Left forelimb (tissue), 1 donor: ENCODE results near the gene LRP2.

ENCODE experiments used
- DNase-seq: peaks from one replicate; pipeline ENCODE4 v3.0.0-alpha.2; 2018; ENCODE audit warnings: low spot score

The LRP2 gene

DNA sequence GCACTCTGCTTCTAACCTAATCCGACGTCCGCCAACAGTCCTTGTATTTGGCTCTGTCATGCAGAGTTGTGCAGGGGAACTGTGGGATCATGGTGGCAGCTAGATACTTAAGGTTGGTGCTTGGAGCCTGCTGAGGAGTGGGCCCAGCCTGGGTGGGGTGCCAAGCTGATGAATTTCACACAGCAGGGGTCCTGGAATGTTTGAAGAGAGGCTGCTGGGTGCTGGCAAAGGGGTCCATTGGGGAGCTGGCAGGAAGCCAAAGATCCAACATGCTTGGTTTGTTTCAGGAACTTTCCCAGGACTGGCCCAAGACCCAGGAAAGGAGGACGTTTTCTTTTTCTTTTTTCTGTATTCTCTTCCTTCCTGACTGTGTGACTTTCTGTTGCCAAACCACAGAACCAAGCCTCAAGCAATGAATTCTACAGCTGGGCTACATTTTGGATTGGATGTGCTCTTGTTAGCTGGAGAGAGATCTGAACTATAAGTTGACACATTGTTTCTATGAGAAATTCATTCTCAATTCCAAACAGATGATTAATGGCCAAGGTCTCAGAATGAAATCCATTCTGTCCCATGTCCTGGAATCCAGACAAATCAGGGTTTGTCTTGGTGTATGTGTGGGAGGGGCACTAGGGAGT, 243.1 kb downstream of the LRP2 start:
- no peak for DNase-seq

- DNase-seq = no peak
These were observed 244.3 kb downstream of the LRP2 start for GRCh38 chr2:169118060-169118459.

GRCh38 chr2:169116993-169117392, 245.3 kb downstream of the LRP2 start:
- no peak for DNase-seq

- DNase-seq = no peak
These were observed 246.0 kb downstream of the LRP2 start for GRCh38 chr2:169116327-169116726.

DNA sequence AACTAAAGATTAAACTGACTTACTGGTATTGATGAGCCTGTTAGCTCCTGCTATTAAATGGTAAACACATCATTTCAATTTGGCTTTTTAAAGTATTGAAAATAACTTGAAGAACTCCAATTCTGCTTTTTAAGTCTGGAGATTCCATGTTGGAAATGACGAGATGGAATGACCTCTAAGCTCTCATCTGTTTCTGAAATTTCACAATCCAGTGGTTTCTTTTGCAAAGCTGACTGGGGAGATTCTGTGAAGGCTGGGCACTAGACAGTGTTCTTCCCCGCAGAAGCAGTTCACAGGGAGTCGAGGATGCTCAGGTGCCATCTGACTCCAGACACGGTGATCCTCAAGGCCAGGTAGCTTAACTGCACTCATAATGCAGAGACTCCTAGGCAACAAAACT, 248.3 kb downstream of the LRP2 start:
- DNase-seq = no peak

- no peak for DNase-seq
These were observed 249.5 kb downstream of the LRP2 start for GRCh38 chr2:169112841-169113240.

DNA sequence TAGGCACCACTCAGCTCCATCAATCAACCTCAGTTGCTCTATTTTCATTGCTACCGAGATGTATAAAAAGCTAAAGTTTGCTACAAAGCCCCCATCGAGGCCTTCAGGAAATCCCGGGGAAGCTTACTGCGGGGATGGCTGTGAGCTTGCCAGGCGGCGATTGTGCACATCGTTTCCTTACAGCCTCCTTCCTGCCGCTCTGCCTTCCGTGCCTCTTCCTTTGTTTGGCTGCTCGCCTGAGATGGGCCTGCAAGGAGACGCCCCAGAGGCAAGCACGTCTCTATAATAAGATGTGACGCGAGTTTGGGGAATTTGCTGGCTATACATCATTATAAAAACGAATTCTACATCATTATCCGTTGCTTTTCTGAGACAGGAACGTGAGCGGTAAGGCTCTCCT, 251.4 kb downstream of the LRP2 start:
- DNase-seq = no peak

DNA sequence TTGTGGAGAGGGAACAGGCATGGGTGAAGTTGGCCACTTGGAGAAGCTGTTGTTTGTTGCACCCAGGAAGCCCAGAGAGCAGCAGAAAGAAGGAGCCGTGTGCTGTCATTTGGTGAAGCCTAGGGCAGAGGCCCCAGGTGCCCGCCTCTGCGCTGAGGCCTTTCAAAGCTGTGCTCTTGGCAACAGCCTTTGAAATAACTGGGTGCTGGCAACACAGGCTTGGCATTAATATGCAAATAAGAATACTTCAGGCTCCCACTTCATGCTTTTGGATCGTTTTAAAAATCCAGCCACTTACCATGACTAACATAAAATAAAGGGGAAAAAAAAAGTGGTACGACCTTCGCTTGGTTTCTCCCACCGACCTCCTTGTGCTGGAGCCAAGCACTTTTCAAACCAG, 251.9 kb downstream of the LRP2 start:
- no peak for DNase-seq

GRCh38 chr2:169109502-169110409, 252.6 kb downstream of the LRP2 start:
- peak; percentile 82 for DNase-seq

- DNase-seq = no peak
These were observed 254.0 kb downstream of the LRP2 start for GRCh38 chr2:169108099-169108884.

GRCh38 chr2:169107645-169108044, 254.7 kb downstream of the LRP2 start:
- no peak for DNase-seq

DNA sequence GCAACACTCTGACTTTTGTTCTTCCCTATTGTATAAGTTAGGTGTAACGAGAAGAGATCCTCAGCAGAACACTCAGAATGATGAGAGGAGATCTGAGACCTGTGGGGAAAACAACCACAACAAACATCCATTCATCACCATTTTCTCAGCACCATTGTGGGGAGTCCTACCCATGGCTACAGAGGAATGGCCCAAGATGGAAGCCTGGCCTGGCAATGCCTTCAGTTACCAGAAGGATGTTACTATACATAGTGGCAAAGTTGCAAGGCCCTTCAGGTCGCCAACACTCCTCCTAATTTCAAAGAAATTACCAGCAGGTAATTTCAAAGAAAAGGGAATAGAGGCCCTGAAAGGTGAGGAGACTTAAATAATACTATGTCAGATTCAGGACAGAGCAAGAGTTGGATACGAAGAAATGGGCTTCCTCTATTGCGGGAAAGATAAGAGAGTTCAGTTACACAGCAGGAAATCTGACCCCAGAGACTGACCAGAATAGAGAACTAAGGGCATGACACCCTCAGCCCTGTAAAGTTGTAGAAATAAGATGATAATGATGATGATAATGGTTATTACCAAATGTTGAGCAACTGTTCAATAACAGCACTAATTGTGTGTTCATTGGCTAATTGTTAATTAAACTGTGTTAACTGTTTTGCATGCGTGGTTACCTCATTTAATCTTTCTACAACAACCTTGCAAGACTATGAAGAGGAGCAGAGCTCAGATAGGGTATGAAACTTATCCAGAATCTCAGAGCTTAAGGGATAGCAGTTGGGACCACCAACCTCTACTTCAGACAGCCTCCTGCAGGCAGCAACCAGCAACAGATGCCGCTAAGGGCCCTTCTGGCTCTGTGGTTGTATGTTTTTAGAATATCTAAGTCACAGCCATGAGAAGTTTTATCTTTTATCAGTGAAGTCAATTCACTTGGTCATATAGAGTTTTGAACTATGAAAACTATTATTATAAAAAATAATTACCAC, 255.5 kb downstream of the LRP2 start:
- DNase-seq = no peak

DNA sequence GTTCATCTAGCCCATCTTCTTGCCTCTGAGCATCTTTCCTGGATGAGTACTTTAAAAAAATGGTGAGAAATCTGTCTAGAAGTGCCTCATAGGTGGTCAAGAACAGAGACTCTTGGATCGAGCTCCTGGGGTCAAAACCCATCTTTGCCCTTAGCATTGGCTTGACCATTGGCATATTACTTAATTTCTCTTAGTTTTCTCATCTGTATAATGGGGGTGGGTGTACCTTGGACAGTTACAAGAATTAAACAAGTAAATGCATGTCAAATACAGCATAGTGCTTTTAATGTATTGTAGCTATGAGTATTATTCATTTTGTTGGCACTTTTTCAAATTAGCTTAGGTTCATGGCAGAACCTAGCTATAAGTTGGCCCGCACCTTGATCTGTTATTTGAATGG, 256.2 kb downstream of the LRP2 start:
- DNase-seq = no peak

- DNase-seq = no peak
These were observed 256.9 kb downstream of the LRP2 start for GRCh38 chr2:169105476-169105875.

DNA sequence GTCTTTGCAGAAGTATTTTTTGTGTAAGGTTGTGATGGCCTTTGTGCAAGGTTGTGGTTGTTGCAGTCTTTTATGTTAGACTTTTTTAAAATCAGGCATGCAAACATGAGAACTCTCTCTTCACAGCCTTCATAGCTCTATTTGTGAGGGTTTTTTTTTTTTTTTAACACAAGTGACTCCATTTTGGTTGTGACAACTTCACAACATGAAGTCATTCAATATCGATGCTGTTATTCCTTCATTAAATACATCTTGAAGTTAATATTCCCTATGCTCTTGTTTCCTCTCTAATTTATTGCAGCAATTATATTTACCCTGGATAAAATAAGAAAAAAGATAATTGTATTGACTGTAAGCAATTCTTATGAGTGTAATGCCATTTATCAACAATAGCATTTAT, 257.5 kb downstream of the LRP2 start:
- DNase-seq = no peak

GRCh38 chr2:169095621-169096105, 266.7 kb downstream of the LRP2 start:
- DNase-seq = no peak

GRCh38 chr2:169094676-169095075, 267.7 kb downstream of the LRP2 start:
- DNase-seq = no peak

- no peak for DNase-seq
These were observed 268.8 kb downstream of the LRP2 start for GRCh38 chr2:169093535-169093934.

- no peak for DNase-seq
These were observed 270.4 kb downstream of the LRP2 start for GRCh38 chr2:169091761-169092519.

DNA sequence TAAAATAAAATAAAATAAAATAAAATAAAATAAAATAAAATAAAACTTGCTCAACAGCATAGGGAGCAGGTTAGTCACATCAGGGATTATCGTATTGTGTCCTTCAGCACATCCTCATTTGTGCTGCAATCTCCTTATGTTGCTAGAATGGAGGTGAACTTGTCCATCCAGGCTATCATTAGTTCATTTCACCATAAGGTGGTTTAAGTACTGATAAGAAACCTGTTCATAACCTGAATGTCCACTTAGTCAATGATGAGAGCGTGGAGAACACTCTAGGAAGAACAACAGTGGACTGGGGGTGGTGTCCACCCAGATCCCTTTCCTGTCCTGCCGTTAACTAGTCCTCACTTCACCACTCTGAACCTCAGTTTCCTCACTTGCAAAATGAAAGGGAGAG, 271.1 kb downstream of the LRP2 start:
- DNase-seq = no peak
